Activated naive CD4-positive, alpha-beta T cell treated with anti-CD3 and anti-CD28 coated beads, Interleukin-2, amount 50 U/mL, for 24 hours (primary cell): Measurements from ENCODE around the gene NBPF3.
A peak's percentile ranks its signal among the peaks of the same experiment; 100 is the strongest.
"Not testable (repeated sequence)": the region's sequence is repeated elsewhere in the genome, so short reads cannot be mapped to it uniquely, and the experiment has no call there.

Experiments
- H3K27ac Mint-ChIP-seq: one replicate; pipeline ENCODE4 v1.8.0; 2021; ENCODE audit warnings: mild to moderate bottlenecking, mixed read lengths
- H3K27me3 Mint-ChIP-seq: one replicate; pipeline ENCODE4 v1.8.0; 2021; ENCODE audit warnings: mixed read lengths
- H3K36me3 Mint-ChIP-seq: one replicate; pipeline ENCODE4 v1.8.0; 2021; ENCODE audit warnings: mixed read lengths
- H3K4me1 Mint-ChIP-seq: one replicate; pipeline ENCODE4 v1.8.0; 2021; ENCODE audit warnings: mixed read lengths
- H3K4me3 Mint-ChIP-seq: one replicate; pipeline ENCODE4 v1.8.0; 2021; ENCODE audit warnings: mild to moderate bottlenecking, mixed read lengths
- H3K9me3 Mint-ChIP-seq: one replicate; pipeline ENCODE4 v1.8.0; 2021; ENCODE audit warnings: mixed read lengths

Gene NBPF3

GRCh38 chr1:21434394-21434793 lies 5.5 kb upstream of the NBPF3 start:
- peaks cover 9% of the 10 kb centered on the region for H3K4me1 Mint-ChIP-seq
- H3K4me3 Mint-ChIP-seq: no peak overlapping the region
- H3K27me3 Mint-ChIP-seq: no peaks in the 10 kb centered on the region
- H3K27ac Mint-ChIP-seq: no peak overlapping the region
- H3K36me3 Mint-ChIP-seq: no peaks in the 10 kb centered on the region
- no peaks in the 10 kb centered on the region for H3K9me3 Mint-ChIP-seq

DNA sequence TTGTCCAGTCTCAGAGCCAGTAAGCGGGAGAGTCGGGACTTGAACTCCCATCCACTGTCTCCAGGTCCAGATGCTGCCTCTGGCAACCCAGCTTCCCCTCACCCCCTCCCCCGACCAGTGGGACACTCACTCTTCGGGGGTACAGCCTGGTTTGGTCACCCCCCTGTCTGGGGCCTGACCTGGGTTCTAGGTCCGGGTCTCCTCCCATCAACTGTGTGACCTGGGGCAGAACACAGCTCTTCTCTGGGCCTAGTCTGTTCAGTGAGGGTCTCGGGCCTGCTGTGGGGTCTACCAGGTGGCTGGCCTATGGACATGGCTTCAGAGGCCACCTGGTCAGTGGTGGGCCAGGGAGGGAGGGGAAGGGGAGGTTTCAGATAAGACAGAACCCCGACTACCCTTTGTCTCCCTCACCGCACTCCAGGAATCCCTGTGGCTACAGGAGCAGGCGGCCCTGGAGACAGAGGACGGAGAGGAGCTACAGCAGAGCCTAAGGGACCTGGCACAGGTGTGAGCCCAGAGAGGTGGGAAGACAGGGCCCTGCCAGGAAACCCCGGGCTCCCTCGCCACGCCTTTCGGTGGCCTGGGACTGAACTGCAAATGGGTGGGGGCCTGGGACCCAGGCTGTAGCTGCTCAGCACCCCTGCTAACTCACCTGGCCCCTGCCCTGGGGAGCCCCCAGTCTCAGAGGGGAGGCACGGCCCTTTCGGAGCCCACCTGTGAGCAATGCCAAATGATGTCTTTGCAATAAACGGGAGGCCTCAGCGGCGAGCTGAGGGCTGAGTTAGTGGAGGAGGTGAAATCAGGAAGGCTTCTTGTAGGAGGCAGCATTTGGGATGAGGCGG lies 4.1 kb upstream of the NBPF3 start:
- no peaks in the 10 kb centered on the region for H3K9me3 Mint-ChIP-seq
- H3K27me3 Mint-ChIP-seq: no peaks in the 10 kb centered on the region
- no peak overlapping the region for H3K4me3 Mint-ChIP-seq
- no peaks in the 10 kb centered on the region for H3K36me3 Mint-ChIP-seq
- H3K4me1 Mint-ChIP-seq: peaks cover 17% of the 10 kb centered on the region
- H3K27ac Mint-ChIP-seq: peak overlapping the region; percentile 51

- H3K27me3 Mint-ChIP-seq: no peaks in the 10 kb centered on the region
- no peaks in the 10 kb centered on the region for H3K9me3 Mint-ChIP-seq
- H3K36me3 Mint-ChIP-seq: no peaks in the 10 kb centered on the region
- peaks cover 22% of the 10 kb centered on the region for H3K4me1 Mint-ChIP-seq
- H3K27ac Mint-ChIP-seq: no peak overlapping the region
- H3K4me3 Mint-ChIP-seq: peak overlapping the region; percentile 36
These were observed 3.2 kb upstream of the NBPF3 start for GRCh38 chr1:21436488-21437340.

GRCh38 chr1:21437341-21437640 lies 2.6 kb upstream of the NBPF3 start:
- H3K27me3 Mint-ChIP-seq: no peaks in the 10 kb centered on the region
- no peaks in the 10 kb centered on the region for H3K9me3 Mint-ChIP-seq
- H3K4me1 Mint-ChIP-seq: peaks cover 26% of the 10 kb centered on the region
- no peaks in the 10 kb centered on the region for H3K36me3 Mint-ChIP-seq
- no peak overlapping the region for H3K27ac Mint-ChIP-seq
- peak overlapping the region; percentile 36 for H3K4me3 Mint-ChIP-seq

DNA sequence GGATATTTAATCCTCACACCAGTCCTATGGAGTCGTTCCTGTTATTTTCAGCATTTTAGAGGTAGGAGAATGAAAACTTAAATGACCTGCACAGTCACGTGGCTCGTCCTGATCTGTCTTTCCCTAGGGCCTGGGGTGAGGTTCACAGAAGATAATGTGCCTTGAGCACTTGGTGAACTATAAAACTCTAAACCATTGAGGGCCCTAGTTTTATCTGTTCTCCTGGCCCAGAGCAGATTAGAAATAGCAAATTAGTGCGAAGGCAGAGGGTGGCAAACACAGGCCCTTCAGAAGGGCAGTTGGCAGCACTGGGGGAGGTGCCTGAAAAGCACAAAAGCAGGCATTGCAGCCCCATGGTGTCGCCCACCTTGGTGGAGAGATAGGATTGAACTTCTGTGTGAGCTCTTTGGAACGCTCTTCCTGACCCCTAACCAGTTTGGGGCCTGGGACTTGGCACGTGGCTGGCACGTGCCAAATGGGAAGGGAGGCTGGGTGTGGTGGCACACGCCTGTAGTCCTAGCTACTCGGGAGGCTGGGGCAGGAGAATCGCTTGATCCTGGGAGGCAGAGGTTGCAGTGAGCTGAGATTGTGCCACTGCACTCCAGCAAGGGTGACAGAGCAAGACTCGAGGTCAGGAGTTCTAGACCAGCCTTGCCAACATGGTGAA lies 1.2 kb upstream of the NBPF3 start:
- H3K27ac Mint-ChIP-seq, H3K27me3 Mint-ChIP-seq, H3K36me3 Mint-ChIP-seq, H3K9me3 Mint-ChIP-seq: not testable (repeated sequence)
- peaks cover 26% of the 10 kb centered on the region for H3K4me1 Mint-ChIP-seq
- H3K4me3 Mint-ChIP-seq: peak overlapping the region; percentile 96

- no peaks in the 10 kb centered on the region for H3K27me3 Mint-ChIP-seq
- peak overlapping the region; percentile 83 for H3K27ac Mint-ChIP-seq
- H3K36me3 Mint-ChIP-seq: no peaks in the 10 kb centered on the region
- H3K4me1 Mint-ChIP-seq: peaks cover 26% of the 10 kb centered on the region
- H3K4me3 Mint-ChIP-seq: peak overlapping the region; percentile 96
- no peaks in the 10 kb centered on the region for H3K9me3 Mint-ChIP-seq
These were observed 604 bp upstream of the NBPF3 start for GRCh38 chr1:21439345-21439720.

GRCh38 chr1:21440630-21441125 lies 741 bp downstream of the NBPF3 start:
- Mint-ChIP-seq H3K4me3 (peak overlapping the region; percentile 96), H3K27ac (peak overlapping the region; percentile 60), H3K4me1 (peaks cover 26% of the 10 kb centered on the region)
- not testable (repeated sequence) for H3K27me3 Mint-ChIP-seq, H3K36me3 Mint-ChIP-seq, H3K9me3 Mint-ChIP-seq

DNA sequence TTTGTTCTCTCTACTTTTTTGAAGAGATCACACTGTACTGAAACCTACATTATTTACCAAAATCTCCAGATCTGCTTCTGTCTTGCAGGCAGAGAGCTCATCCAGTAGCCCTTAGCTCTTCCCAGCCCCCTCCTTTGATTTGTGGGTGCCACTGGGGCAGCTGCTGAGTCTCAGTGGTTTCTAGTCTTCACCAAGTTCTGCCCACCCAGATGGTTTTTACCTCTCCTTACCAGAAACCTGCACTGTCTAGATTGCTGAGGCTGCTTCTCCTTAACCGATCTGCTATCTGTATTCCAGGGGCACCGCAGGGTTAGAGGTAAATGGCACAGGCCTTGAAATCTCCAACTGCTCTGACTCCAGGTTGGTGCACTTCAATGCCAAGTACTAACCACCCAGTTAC lies 6.7 kb downstream of the NBPF3 start:
- H3K27ac Mint-ChIP-seq, H3K4me3 Mint-ChIP-seq, H3K9me3 Mint-ChIP-seq, H3K27me3 Mint-ChIP-seq: not testable (repeated sequence)
- H3K4me1 Mint-ChIP-seq: peaks cover 29% of the 10 kb centered on the region
- H3K36me3 Mint-ChIP-seq: peaks cover 17% of the 10 kb centered on the region

DNA sequence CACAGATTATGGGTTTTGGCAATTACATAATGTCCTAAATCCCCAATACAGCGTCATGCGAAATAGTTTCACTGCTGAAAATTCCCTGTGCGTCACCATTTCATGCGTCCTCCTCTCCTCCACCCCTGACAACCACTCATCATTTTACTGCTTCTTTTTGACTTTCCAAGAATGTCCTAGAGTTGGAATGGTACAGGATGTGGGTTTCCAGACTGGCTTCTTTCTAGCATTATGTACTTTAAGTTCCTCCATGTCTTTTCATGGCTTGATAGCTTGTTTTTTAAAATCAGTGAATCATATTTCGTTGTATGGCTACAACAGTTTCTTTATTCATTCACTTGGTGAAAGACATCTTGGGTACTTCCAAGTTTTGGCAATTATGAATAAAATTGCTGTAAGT lies 7.4 kb downstream of the NBPF3 start:
- H3K36me3 Mint-ChIP-seq: peaks cover 17% of the 10 kb centered on the region
- H3K27ac Mint-ChIP-seq: peak overlapping the region; percentile 35
- H3K27me3 Mint-ChIP-seq: no peaks in the 10 kb centered on the region
- H3K4me3 Mint-ChIP-seq: no peak overlapping the region
- peaks cover 24% of the 10 kb centered on the region for H3K4me1 Mint-ChIP-seq
- H3K9me3 Mint-ChIP-seq: no peaks in the 10 kb centered on the region

DNA sequence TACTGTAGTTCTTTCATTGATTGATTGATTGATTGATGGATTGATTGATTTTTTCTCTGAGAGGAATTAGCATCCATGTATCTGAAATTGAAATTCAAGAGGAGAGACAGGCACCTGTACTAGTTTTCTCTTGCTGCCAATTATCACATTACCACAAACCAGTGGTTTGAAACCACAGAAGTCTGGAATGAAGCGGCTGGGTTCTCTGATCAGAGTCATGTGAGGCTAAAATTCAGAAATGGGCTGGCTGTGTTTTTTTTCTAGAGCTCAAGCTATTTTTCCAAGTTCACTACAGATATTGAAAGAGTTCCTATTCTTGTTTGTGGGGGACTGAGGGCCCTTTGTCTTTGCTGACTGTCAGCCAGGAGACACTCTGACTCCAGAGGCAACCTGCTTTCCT lies 10.0 kb downstream of the NBPF3 start:
- Mint-ChIP-seq H3K9me3 (no peaks in the 10 kb centered on the region), H3K27ac (no peak overlapping the region), H3K27me3 (no peaks in the 10 kb centered on the region), H3K4me3 (no peak overlapping the region), H3K4me1 (peaks cover 28% of the 10 kb centered on the region), H3K36me3 (peaks cover 19% of the 10 kb centered on the region)

DNA sequence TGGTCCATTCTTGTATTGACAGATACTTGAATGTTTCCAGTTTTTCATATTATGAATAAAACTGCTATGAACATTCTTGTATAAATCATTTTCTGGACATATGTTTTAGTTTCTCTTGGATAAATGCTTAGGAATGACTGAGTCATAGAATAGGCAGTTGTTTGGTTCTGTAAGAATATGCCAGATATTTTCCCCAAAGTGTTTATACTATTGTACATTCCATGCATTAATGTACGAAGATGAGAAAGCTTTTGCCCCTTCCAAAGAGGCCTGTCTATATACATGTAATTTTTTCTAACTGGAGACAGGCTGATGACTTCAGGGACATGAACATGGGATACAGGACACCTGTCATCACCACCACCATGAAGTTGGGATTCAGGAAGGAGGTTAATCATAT lies 11.3 kb downstream of the NBPF3 start:
- Mint-ChIP-seq H3K27ac (no peak overlapping the region), H3K4me3 (no peak overlapping the region), H3K36me3 (peaks cover 14% of the 10 kb centered on the region), H3K9me3 (no peaks in the 10 kb centered on the region), H3K27me3 (no peaks in the 10 kb centered on the region), H3K4me1 (peaks cover 24% of the 10 kb centered on the region)

- Mint-ChIP-seq H3K27me3 (no peaks in the 10 kb centered on the region), H3K27ac (no peak overlapping the region), H3K36me3 (peaks cover 14% of the 10 kb centered on the region), H3K4me1 (peaks cover 20% of the 10 kb centered on the region), H3K9me3 (no peaks in the 10 kb centered on the region), H3K4me3 (no peak overlapping the region)
These were observed 12.1 kb downstream of the NBPF3 start for GRCh38 chr1:21451981-21452411.

DNA sequence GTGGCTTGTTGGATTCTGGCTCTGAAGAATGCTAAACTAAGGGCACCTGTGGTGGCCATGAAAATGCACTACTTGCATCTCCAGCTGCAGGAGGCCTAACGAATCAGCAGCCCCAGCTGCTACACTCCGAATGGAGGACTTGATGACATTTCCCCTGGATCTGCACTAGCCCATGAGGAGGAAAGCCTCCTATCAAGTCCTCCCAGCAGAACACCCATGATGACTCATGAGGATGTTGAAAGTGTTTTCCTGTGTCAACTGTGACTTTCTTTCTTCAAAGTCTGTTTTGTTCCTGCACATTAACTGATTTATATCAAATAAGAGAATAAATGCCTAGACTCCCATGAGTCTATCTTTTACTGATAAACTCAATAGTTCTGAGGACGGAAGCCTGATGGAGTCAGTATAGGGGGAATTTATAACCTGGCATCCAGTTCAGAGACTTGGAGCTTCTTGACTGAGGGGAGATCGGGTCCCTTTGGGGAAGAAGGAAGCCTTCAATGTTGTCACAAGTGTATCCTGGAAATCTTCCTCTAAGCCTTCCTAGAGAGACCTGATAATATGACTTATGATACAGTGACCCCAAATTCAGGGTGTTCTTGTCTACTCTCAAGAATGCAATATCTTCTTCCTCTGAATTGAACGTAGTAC lies 14.2 kb downstream of the NBPF3 start:
- not testable (repeated sequence) for H3K27ac Mint-ChIP-seq, H3K4me3 Mint-ChIP-seq, H3K36me3 Mint-ChIP-seq, H3K27me3 Mint-ChIP-seq, H3K9me3 Mint-ChIP-seq
- H3K4me1 Mint-ChIP-seq: peaks cover 10% of the 10 kb centered on the region

DNA sequence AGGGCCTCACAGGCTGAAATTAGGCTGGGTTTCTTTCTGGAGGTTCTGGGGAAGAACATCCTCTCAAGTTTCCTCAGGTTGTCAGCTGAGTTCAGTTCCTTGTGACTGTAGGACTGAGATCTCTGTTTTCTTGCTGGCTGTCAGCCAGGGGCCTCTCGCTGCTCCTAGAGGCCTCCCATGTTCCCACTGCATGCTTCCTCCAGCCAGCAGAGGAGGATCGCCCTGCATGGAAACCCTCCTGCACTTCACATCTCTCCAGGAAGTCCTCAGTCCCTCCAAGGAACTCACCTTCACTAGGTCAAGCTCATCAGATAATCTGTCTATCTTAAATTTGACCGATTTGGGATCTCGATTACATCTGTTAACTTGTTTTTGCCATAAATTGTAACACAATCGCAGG lies 15.0 kb downstream of the NBPF3 start:
- not testable (repeated sequence) for H3K4me1 Mint-ChIP-seq, H3K9me3 Mint-ChIP-seq, H3K4me3 Mint-ChIP-seq, H3K27me3 Mint-ChIP-seq, H3K27ac Mint-ChIP-seq, H3K36me3 Mint-ChIP-seq

DNA sequence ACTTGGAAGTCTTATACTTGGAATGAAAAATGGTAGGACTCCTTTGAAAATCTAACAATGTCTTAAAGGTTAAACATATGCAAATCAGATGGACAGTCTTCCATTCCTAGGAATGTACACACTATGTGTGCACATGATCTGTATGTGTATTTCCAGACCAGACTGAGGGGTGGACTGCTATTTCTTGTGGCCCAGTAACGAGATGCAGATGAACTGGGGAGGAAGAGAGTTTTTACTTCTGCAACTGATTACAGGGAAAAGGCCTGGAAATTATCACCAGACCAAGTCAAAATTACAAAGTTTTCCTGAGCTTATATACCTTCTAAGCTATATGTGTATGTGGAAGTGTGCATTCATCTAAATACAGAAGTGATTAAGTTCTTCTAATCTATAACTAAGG lies 17.7 kb downstream of the NBPF3 start:
- Mint-ChIP-seq H3K9me3 (no peaks in the 10 kb centered on the region), H3K27me3 (no peaks in the 10 kb centered on the region), H3K4me3 (no peak overlapping the region), H3K4me1 (peaks cover 4% of the 10 kb centered on the region), H3K27ac (no peak overlapping the region), H3K36me3 (peaks cover 6% of the 10 kb centered on the region)
